ENCODE data around the gene CROCC2. TPM values are rescaled to one million over a fixed set of nuclear protein-coding genes. Genes with fewer than 3 reads are reported as not detected.

CROCC2 gene
- total RNA-seq, 4 donors from 2014 or later = not detected

GRCh38 chr2:240981871-240982800 is 76.0 kb downstream of the CROCC2 start:
- no peak for TF ChIP-seq POLR2AphosphoS5 (IDR thresholded peaks at IDR 0.05)
- no peak for TF ChIP-seq POLR2A (IDR thresholded peaks at IDR 0.05)
- TF ChIP-seq CTCF (IDR thresholded peaks at IDR 0.05) = no peak
- intact Hi-C loops (cut with DNase I; ENCODE audit: low total_unique reads) = no loop called here
- WGBS, 2 donors (ENCODE audit: low coverage in 1 of 2) = 82 to 89% methylated on average over 3 to 25 of the region's 25 CpGs

GRCh38 chr2:240982821-240983281 is 76.7 kb downstream of the CROCC2 start:
- DNase-seq = no peak
- Histone ChIP-seq H3K9me3 (no peaks in the 10 kb centered on the region), H3K4me3 (no peak overlapping the region), H3K36me3 (no peaks in the 10 kb centered on the region), H3K27me3 (peaks cover 22% of the 10 kb centered on the region), H3K4me1 (peaks cover 12 to 27% (median 13%) of the 10 kb centered on the region in 4 donors), H3K27ac (no peak overlapping the region)
- intact Hi-C loops (cut with DNase I; ENCODE audit: low total_unique reads) (no loop called here), in situ Hi-C loops (cut with MboI; ENCODE audit: low pct_ligation_motif_present in 1 of 4, low pct_unique_long_range_greater_than_20kb in 1 of 4, low sequenced_read_pairs in 3 of 4) (no loop called here)
- TF ChIP-seq POLR2AphosphoS5 (IDR thresholded peaks at IDR 0.05) = no peak
- no peak for TF ChIP-seq CTCF (IDR thresholded peaks at IDR 0.05)
- no peak for TF ChIP-seq EP300 (IDR thresholded peaks at IDR 0.05; ENCODE audit: low read depth)
- TF ChIP-seq POLR2A (IDR thresholded peaks at IDR 0.05) = no peak
- 88 to 93% methylated on average over 5 to 8 of the region's 8 CpGs for WGBS, 2 donors (ENCODE audit: low coverage in 1 of 2)

More at GRCh38 chr2:240981871-240982800, 76.0 kb downstream of the CROCC2 start:
- no peak overlapping the region for H3K27ac ChIP-seq
- H3K4me3 ChIP-seq = no peak overlapping the region
- peaks cover 22% of the 10 kb centered on the region for H3K27me3 ChIP-seq
- H3K9me3 ChIP-seq = no peaks in the 10 kb centered on the region
- peaks cover 5 to 20% (median 9%) of the 10 kb centered on the region in 4 donors for H3K4me1 ChIP-seq
- H3K36me3 ChIP-seq = no peaks in the 10 kb centered on the region
- in situ Hi-C loops (cut with MboI; ENCODE audit: low pct_ligation_motif_present in 1 of 4, low pct_unique_long_range_greater_than_20kb in 1 of 4, low sequenced_read_pairs in 3 of 4) = no loop called here
- DNase-seq = peak; percentile 4

- no peaks in the 10 kb centered on the region for H3K36me3 ChIP-seq
- H3K9me3 ChIP-seq = no peaks in the 10 kb centered on the region
- WGBS, 2 donors (ENCODE audit: low coverage in 1 of 2) = 4% methylated on average over 27 of the region's 45 CpGs; no CpG with 5 or more reads in 1 of the 2 donors
- intact Hi-C loops (cut with DNase I; ENCODE audit: low total_unique reads) (no loop called here), in situ Hi-C loops (cut with MboI; ENCODE audit: low pct_ligation_motif_present in 1 of 4, low pct_unique_long_range_greater_than_20kb in 1 of 4, low sequenced_read_pairs in 3 of 4) (no loop called here)
- TF ChIP-seq POLR2A (IDR thresholded peaks at IDR 0.05) (no peak), CTCF (IDR thresholded peaks at IDR 0.05) (peak in 4 of 5 experiments; percentile 33 to 49 (median 42))
- H3K4me3 ChIP-seq = no peak overlapping the region
- H3K27ac ChIP-seq = no peak overlapping the region
- peak; percentile 44 for DNase-seq
- peaks cover 12 to 29% (median 13%) of the 10 kb centered on the region in 4 donors for H3K4me1 ChIP-seq
- H3K27me3 ChIP-seq = peaks cover 22% of the 10 kb centered on the region
Measured at GRCh38 chr2:240983361-240983995, 77.3 kb downstream of the CROCC2 start.

GRCh38 chr2:240983996-240984498 is 77.9 kb downstream of the CROCC2 start:
- Histone ChIP-seq H3K27me3 (peaks cover 22% of the 10 kb centered on the region), H3K27ac (no peak overlapping the region), H3K4me1 (peaks cover 12 to 29% (median 13%) of the 10 kb centered on the region in 4 donors), H3K9me3 (no peaks in the 10 kb centered on the region), H3K4me3 (no peak overlapping the region), H3K36me3 (no peaks in the 10 kb centered on the region)
- WGBS, 2 donors (ENCODE audit: low coverage in 1 of 2) = 47% methylated on average over 17 of the region's 18 CpGs; no CpG with 5 or more reads in 1 of the 2 donors
- in situ Hi-C loops (cut with MboI; ENCODE audit: low pct_ligation_motif_present in 1 of 4, low pct_unique_long_range_greater_than_20kb in 1 of 4, low sequenced_read_pairs in 3 of 4) (no loop called here), intact Hi-C loops (cut with DNase I; ENCODE audit: low total_unique reads) (no loop called here)
- TF ChIP-seq POLR2A (IDR thresholded peaks at IDR 0.05) (no peak), EP300 (IDR thresholded peaks at IDR 0.05; ENCODE audit: low read depth) (no peak), CTCF (IDR thresholded peaks at IDR 0.05) (no peak), POLR2AphosphoS5 (IDR thresholded peaks at IDR 0.05) (no peak)
- DNase-seq = peak; percentile 7
